ENCODE data around the gene NLRC3.

GRCh38 chr16:3530371-3530914, 46.8 kb downstream of the NLRC3 start:
- TF ChIP-seq POLR2A (IDR thresholded peaks at IDR 0.05; ENCODE audit: low read length), result no peak
- TF ChIP-seq GATA1 (IDR thresholded peaks at IDR 0.05; ENCODE audit: low read depth, low read length), result no peak

Measured in erythroblast (primary cell).